Psoas muscle (tissue), 8 donors: ENCODE measurements around the gene ZCCHC7. TPM values are rescaled to one million over a fixed set of nuclear protein-coding genes. Genes with fewer than 3 reads are reported as not detected.
"Not testable (repeated sequence)": the region's sequence is repeated elsewhere in the genome, so short reads cannot be mapped to it uniquely, and the experiment has no call there.

Experiments used
- ATAC-seq, 4 donors: fragments of 200-7000 bp; cut with Tn5 transposase; one replicate each; pipeline ENCODE4 v1.9.1; 2020; ENCODE audit warnings: moderate library complexity in 3 of 4, mild to moderate bottlenecking in 2 of 4
- DNase-seq, 2 donors: peaks; one replicate each; pipeline ENCODE4 v3.0.0-alpha.2; 2020
- H3K27ac ChIP-seq: fragments of 200-600 bp; one replicate; pipeline ENCODE4 v1.8.0; 2022
- H3K27me3 ChIP-seq, 3 donors: fragments of 200-600 bp in 1 of 3; one replicate each; pipeline versions ENCODE4 v1.6.1 to v1.8.0; 2013 to 2022; ENCODE audit warnings: low read length in 2 of 3, mild to moderate bottlenecking in 2 of 3, moderate library complexity in 1 of 3; ENCODE audit not compliant: insufficient read depth in 3 of 3
- H3K36me3 ChIP-seq, 2 donors: fragments of 200-600 bp in 1 of 2; one replicate each; pipeline versions ENCODE4 v1.6.1 to v1.8.0; 2013 to 2022; ENCODE audit warnings: low read depth in 1 of 2, mild to moderate bottlenecking in 1 of 2, moderate library complexity in 1 of 2; ENCODE audit not compliant: insufficient read depth in 1 of 2
- H3K4me1 ChIP-seq: fragments of 200-600 bp; one replicate; pipeline ENCODE4 v1.8.0; 2022
- H3K4me3 ChIP-seq: fragments of 200-600 bp; one replicate; pipeline ENCODE4 v1.8.0; 2022; ENCODE audit warnings: mild to moderate bottlenecking
- H3K9me3 ChIP-seq: fragments of 200-600 bp; one replicate; pipeline ENCODE4 v1.8.0; 2022
- WGBS, 3 donors: extraction: QIAGEN DNeasy Blood & Tissue Kit; methylation state at CpG; one replicate each; pipeline versions ENCODE4 v1.1.6 to v1.1.7; 2013; 5-methylcytosine and 5-hydroxymethylcytosine counted together
- intact Hi-C, 2 donors: fragments of 100-400 bp; cut with DNase I; formaldehyde crosslinking; loops; one replicate each; pipeline versions ENCODE4 v1.11.0 to v1.14.2; 2022
- polyA plus RNA-seq, 3 donors: library from polyadenylated mRNA; stranded (reverse); fragments of 200-250 nt; gene quantifications; one replicate each; pipeline ENCODE4 v1.2.3, GENCODE V29; 2013
- total RNA-seq, 4 donors: library from RNA; stranded (reverse); fragmentation: NEBNext Ultra II Directional in 2 of 4; extraction: Animal tissue kit (Norgen Biotek cat#: 25700) in 2 of 4; gene quantifications; one replicate each; pipeline versions ENCODE4 v1.2.1 to v1.2.4, GENCODE V29; 2021 to 2023
- TF ChIP-seq, protein P1 (sequence below): fragments of 200-600 bp; IDR thresholded peaks from one replicate; pipeline ENCODE4 v1.8.0; 2022; ENCODE audit warnings: antibody characterized with exemption
- donor health status: healthy with polysubstance abuse.
- donor health status: DM: no; HTN: no; CAD: no; lungs with moderate emphysema.
- donor health status: Bipolar disorder and iron deficiency.
- donor health status: healthy.
- donor health status: DM: yes; HTN: yes; CAD: no.
- donor health status: DM: no; HTN: no; CAD: no.
- donor health status: DM: no; HTN: no; CAD: no.
- donor health status: DM: yes; HTN: yes; CAD: no.

Gene ZCCHC7
- total and polyA plus RNA-seq, 7 donors = 6.2 to 10.3 (median 7.3) TPM

DNA sequence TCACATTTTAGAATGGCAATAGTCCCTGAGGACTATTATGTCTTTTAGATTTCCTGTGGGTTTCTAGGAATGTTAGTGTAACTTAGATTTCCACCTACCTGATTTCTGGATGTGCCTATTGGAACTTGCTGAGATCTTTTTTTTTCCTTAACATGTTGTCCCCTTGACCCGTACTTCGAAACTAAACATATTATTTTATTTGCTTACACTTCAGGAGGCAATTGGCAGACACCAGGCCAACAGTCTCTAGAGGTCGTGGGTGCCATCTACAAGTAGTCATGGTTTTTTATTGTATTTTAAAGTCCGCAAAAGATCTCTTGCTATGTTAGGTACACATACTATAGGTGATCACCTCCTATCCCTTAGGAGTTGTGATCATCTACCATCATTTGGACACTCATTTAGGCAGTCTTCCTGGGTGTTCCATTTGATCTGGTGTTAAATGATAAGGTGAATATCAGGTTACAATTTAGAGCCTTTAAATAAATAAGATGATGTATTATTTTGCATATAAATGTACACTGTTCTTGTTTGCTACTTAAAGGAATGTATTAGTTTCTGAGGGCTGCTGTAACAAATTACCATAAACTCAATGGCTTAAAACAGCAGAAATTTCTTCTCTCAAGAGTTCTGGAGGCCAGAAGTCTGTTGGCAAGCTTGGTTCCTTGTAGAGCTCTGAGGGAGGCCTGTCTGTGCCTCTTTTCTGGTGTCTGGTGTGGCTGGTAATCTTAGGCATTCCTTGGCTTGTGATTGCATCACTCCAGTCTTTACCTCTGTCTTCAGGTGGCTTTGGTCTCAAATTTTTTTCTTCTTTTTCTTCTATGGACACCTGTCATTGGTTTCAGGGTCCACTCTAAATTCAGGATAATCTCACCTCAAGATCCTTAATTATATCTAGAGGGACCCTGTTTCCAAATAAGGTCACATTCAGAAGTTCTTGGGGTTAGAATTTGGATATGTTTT, 64.8 kb downstream of the ZCCHC7 start:
- Histone ChIP-seq H3K27ac (no peak overlapping the region), H3K27me3 (no peaks in the 10 kb centered on the region), H3K4me3 (no peak overlapping the region), H3K4me1 (no peaks in the 10 kb centered on the region), H3K9me3 (no peaks in the 10 kb centered on the region), H3K36me3 (peaks cover 0 to under 1% of the 10 kb centered on the region in 2 donors)
- TF ChIP-seq, protein P1, sequence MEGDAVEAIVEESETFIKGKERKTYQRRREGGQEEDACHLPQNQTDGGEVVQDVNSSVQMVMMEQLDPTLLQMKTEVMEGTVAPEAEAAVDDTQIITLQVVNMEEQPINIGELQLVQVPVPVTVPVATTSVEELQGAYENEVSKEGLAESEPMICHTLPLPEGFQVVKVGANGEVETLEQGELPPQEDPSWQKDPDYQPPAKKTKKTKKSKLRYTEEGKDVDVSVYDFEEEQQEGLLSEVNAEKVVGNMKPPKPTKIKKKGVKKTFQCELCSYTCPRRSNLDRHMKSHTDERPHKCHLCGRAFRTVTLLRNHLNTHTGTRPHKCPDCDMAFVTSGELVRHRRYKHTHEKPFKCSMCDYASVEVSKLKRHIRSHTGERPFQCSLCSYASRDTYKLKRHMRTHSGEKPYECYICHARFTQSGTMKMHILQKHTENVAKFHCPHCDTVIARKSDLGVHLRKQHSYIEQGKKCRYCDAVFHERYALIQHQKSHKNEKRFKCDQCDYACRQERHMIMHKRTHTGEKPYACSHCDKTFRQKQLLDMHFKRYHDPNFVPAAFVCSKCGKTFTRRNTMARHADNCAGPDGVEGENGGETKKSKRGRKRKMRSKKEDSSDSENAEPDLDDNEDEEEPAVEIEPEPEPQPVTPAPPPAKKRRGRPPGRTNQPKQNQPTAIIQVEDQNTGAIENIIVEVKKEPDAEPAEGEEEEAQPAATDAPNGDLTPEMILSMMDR = no peak
- intact Hi-C loops = no loop called here
- WGBS, 3 donors = 93 to 97% (median 94%) methylated on average over 4 of the region's 4 CpGs
- DNase-seq = no peak
- no peak for ATAC-seq

DNA sequence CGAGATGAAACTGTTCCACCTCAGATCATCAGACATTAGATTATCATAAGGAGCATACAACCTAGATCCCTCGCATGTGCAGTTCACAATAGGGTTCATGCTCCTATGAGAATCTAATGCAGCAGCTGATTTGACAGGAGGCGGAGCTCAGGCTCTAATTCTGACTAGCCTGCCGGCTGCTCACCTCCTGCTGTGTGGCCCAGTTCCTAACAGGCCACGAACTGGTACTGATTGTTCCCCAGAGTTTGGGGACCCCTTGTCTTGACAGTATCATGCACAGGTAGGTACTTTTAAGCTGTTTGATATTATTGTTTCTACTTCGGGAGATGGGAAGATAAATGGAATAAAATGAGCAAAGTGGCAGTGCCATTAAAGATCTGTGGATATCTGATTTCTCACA, 66.9 kb downstream of the ZCCHC7 start:
- intact Hi-C loops = no loop called here
- WGBS, 3 donors = 82 to 93% (median 85%) methylated on average over 6 of the region's 6 CpGs
- H3K27me3 ChIP-seq = no peaks in the 10 kb centered on the region
- TF ChIP-seq, protein P1 = no peak
- no peak overlapping the region for H3K27ac ChIP-seq
- H3K36me3 ChIP-seq = peaks cover 0 to 5% of the 10 kb centered on the region in 2 donors
- DNase-seq (no peak), ATAC-seq (no peak)
- H3K4me3 ChIP-seq = no peak overlapping the region
- H3K9me3 ChIP-seq = no peaks in the 10 kb centered on the region
- H3K4me1 ChIP-seq = no peaks in the 10 kb centered on the region

DNA sequence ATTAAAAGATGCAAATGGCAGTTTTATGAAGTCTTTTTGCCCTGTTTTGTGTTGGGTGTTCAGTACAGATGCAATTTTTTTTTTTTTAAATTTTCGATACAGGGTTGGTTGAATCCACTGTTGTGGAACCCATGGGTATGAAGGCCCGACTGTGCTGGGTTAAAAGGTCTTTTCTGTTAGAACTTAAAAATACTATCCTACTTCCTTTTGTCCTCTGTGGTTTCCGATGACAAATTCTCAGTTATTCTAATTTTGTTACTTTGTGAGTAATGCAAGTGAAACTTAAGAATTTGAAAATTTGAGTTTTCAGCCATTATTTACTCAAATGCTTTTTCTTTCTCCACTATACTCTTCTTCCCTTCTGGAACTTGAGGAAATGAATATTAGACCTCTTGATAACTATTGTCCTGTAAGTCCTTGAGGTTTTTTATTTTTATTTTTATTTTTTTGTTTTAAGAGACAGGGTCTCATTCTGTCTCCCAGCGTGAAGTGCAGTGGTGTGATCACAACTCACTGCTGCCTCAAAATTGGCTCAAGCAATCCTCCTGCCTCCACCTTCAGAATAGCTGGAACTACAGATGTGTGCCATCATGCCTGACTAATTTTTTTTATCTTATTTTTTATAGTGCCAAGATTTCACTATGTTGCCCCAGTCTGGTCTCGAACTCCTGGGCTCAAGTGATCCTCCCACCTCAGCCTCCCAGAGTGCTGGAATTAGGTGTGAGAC, 67.5 kb downstream of the ZCCHC7 start:
- DNase-seq (no peak), ATAC-seq (no peak)
- intact Hi-C loops = no loop called here
- Histone ChIP-seq H3K9me3 (no peaks in the 10 kb centered on the region), H3K27ac (no peak overlapping the region), H3K4me3 (no peak overlapping the region), H3K36me3 (peaks cover 0 to 5% of the 10 kb centered on the region in 2 donors), H3K4me1 (no peaks in the 10 kb centered on the region), H3K27me3 (no peaks in the 10 kb centered on the region)
- TF ChIP-seq, protein P1 = no peak
- 91 to 97% (median 91%) methylated on average over 5 of the region's 5 CpGs for WGBS, 3 donors

DNA sequence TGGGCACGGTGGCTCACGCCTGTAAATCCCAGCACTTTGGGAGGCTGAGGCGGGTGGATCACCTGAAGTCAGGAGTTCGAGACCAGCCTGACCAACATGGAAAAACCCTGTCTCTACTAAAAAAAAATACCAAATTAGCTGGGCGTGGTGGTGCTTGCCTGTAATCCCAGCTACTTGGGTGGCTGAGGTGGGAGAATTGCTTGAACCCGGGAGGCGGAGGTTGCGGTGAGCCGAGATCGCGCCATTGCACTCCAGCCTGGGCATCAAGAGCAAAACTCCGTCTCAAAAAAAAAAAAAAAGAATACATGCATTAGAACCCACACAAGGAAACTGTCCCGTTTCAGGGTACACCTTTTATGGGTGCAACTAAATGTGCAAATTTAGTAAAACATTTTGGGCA, 70.4 kb downstream of the ZCCHC7 start:
- intact Hi-C loops, H3K27me3 ChIP-seq, ATAC-seq, H3K9me3 ChIP-seq, H3K4me3 ChIP-seq, H3K36me3 ChIP-seq, DNase-seq, H3K4me1 ChIP-seq, H3K27ac ChIP-seq: not testable (repeated sequence)
- WGBS, 3 donors = 98 to 99% (median 98%) methylated on average over 13 of the region's 13 CpGs
